Measurements from ENCODE around the gene ALKBH5.
A peak's percentile ranks its signal among the peaks of the same experiment; 100 is the strongest.

The ALKBH5 gene

DNA sequence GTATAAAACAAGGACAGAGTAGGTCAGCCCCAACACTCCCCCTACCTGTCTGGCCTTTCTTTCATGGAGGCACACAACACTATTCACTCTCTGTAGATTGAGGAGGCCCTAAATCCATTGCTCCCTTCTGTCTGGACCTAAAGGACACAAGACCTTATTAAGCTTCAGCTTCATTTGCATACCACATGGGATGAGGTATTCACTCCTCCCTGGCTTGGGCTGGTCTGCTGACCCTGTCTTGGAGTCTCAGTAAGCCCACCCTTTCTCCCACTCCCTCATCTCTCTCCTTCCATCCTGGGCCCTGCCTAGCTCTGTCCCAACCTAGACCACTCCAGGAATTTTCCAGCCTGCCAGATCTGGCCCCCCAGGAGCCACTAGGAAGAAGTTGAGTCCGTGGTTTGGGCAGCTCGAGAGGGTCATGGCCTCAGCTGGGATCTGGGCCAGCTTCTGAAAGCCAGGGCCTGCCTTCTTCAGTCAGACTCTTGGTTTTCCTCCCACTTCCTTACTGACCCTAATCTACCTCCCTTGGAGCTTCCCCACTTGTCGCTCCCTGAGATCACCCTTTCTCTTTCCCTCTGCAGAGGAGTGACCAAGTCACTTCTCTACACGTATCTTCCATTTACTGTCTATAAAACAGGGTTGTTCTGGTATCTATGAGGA is 35.3 kb downstream of the ALKBH5 start:
- no peak overlapping the region for H3K4me3 ChIP-seq (ENCODE audit: low read depth, low read length)
- TF ChIP-seq CTCF (IDR thresholded peaks at IDR 0.05; ENCODE audit: low read depth, low read length): no peak

GRCh38 chr17:18224053-18224386 is 40.4 kb downstream of the ALKBH5 start:
- no peak for TF ChIP-seq CTCF (IDR thresholded peaks at IDR 0.05; ENCODE audit: low read depth, low read length)
- H3K4me3 ChIP-seq (ENCODE audit: low read depth, low read length): no peak overlapping the region

DNA sequence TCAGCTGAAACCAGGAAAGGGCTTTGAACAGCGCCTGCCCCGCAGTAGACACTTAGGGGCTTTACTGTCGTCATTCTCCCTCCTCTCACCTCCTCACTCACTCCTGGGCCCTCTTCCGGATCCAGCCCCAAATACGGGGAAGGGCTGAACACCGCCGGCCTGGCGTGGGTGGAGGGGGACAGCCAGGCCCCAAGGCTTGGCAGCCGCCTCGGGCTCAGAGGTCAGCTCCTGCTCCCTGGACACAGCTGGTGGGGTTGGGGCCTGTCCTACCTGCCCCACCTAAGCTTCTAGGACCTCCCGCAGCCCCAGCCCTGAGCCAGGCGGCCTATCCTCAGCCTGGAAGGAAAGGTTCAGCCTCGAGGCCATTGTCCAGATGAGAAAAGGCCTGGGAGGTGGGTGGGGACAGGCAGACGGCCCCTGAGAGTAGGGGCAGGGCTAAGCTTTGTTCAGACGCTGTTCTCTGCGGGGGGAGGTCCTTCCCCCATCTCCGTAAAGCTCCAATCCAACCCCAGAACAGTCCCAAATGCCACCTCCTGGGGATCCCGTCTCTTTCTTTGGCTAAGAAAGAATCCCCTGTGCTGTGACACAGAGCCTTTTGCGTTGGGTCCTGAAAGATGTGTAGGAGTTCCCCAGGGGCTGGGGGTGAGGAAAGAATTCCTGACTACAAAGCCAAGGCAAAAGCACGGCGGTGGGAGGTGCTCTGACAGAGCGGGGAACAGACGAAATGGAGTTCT is 40.9 kb downstream of the ALKBH5 start:
- peak overlapping the region; percentile 41 for H3K4me3 ChIP-seq (ENCODE audit: low read depth, low read length)
- no peak for TF ChIP-seq CTCF (IDR thresholded peaks at IDR 0.05; ENCODE audit: low read depth, low read length)

DNA sequence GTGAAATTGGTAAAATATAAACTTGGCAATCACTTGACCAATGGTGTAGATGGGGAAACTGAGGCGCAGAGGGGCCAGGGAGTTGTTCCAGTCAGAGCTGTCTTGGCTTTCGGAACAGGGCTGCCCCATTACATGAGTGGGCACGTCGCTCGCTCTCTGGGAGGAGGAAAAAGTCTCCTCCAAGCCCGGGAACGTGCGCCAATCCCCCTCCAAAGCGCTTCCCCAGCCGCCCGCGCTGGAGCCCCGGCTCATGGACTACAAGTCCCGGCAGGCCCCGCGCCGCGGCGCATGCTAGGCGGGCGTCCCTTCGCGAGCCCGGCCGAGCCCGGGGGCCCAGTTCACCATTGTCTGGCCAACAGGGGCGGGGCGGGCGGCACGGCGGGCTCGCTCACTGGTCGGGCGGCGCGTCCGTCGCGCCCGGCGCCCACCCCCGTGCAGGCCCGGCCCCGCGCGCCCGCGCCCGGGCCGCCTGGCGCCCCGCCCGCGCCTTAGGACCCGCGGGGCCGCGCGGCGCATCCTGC is 41.6 kb downstream of the ALKBH5 start, which contains the start of gene LLGL1:
Gene LLGL1 (plus strand): TSS at position 515 of the 521 bp plus-strand sequence. CDS start 48 bp downstream, outside the sequence.
- TF ChIP-seq CTCF (IDR thresholded peaks at IDR 0.05; ENCODE audit: low read depth, low read length): no peak
- peak within 1 kb of the TSS; percentile 88 for H3K4me3 ChIP-seq (ENCODE audit: low read depth, low read length)

- peak overlapping the region; percentile 88 for H3K4me3 ChIP-seq (ENCODE audit: low read depth, low read length)
- TF ChIP-seq CTCF (IDR thresholded peaks at IDR 0.05; ENCODE audit: low read depth, low read length): no peak
Measured at GRCh38 chr17:18225642-18226283, 42.1 kb downstream of the ALKBH5 start.

DNA sequence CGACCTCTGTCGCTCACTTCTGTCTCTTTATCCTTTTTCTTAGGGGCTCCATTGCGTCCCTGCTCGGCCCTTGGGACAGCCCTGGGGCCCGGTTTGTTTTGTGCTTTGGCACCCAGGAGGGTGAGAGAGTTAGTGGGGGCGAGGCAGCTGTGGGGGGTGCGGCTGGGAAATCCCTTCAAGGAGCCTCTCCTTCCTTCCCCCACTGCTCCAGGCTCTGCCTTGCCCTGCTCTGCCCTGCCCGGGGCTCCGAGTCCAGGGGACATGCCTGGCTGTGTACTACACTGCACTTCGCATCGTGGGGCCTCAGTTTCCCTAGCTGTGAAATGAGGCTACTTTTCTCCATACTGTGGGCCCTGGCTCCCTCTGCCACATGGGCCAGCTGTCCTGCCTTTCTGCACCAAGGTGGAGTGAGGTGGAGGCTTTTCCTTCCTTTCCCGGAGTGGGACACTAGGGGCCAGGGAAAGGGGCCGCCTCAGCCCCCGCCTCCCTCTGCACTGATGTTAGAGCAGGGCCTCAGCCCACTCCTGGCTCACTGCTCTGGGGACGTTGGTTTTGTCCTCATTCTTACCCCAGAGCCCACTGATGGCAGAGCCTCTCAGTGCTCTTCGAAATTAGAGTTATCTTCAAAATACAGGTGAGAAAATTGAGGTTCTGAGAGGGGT is 42.8 kb downstream of the ALKBH5 start:
- no peak for TF ChIP-seq CTCF (IDR thresholded peaks at IDR 0.05; ENCODE audit: low read depth, low read length)
- H3K4me3 ChIP-seq (ENCODE audit: low read depth, low read length): peak overlapping the region; percentile 88

Measured in WI38 (cell line).